Adrenal gland (tissue), 5 donors: ENCODE results near the gene WDR45B.

Experiments
- CTCF ChIP-seq, 6 experiments: fragments of 450-650 bp in 4 of 6; fragments of 200-600 bp in 2 of 6; sonication (generic) in 1 of 6; IDR thresholded peaks; 1 replicate in 5 of 6; 2 replicates in 1 of 6; pipeline versions ENCODE4 v1.5.1 to v1.8.0; 2016 to 2021; ENCODE audit warnings: antibody characterized with exemption in 6 of 6, mild to moderate bottlenecking in 2 of 6, moderate library complexity in 1 of 6
- POLR2A ChIP-seq, 2 donors: fragments of 450-650 bp; IDR thresholded peaks; one replicate each; pipeline ENCODE4 v1.6.1; 2017; ENCODE audit warnings: antibody characterized with exemption in 2 of 2, mild to moderate bottlenecking in 2 of 2, moderate library complexity in 1 of 2
- donor health status: DM: no; HTN: no; CAD: no.

GRCh38 chr17:82570277-82570676 lies 78.0 kb downstream of the WDR45B start:
- TF ChIP-seq CTCF (IDR thresholded peaks at IDR 0.05), result no peak
- TF ChIP-seq POLR2A (IDR thresholded peaks at IDR 0.05), result no peak
